Endothelial cell of umbilical vein (primary cell): Measurements from ENCODE around the gene NR2C2. TPM values are rescaled to one million over a fixed set of nuclear protein-coding genes. Genes with fewer than 3 reads are reported as not detected.
"Not testable (repeated sequence)": the region's sequence is repeated elsewhere in the genome, so short reads cannot be mapped to it uniquely, and the experiment has no call there.

ENCODE experiments used
- BruUV-seq: library from RNA; stranded (reverse); fragments of 400-500 nt; replicated peaks from 2 replicates; lab custom pipeline; 2021; lab: Mats Ljungman, UMichigan
- CTCF ChIA-PET: fragments of 300-600, 350-600 bp; sonication (Branson Sonifier 250); formaldehyde crosslinking; loops from one replicate; lab custom pipeline; 2021; ENCODE audit warnings: antibody characterized with exemption, inconsistent platforms; lab: Charles Lee
- POLR2A ChIA-PET: fragments of 300-600, 350-600 bp; sonication (Branson Sonifier 250); formaldehyde crosslinking; loops from one replicate; lab custom pipeline; 2021; ENCODE audit warnings: antibody characterized with exemption, inconsistent platforms; lab: Charles Lee
- DNase-seq: peaks from one replicate; pipeline ENCODE4 v3.0.0-alpha.2; 2011; ENCODE audit warnings: low read depth, low spot score
- FAIRE-seq: peaks from 2 replicates; lab custom pipeline; 2011; peaks lifted over from hg19 to GRCh38; lab: Jason Lieb, UNC
- H2AFZ ChIP-seq: 2 replicates; pipeline ENCODE4 v1.6.0; 2012; ENCODE audit warnings: low read depth, low read length, control low read depth, inconsistent platforms
- H3K27ac ChIP-seq: 2 replicates; pipeline ENCODE4 v1.5.1; 2011; ENCODE audit warnings: low read depth, mild to moderate bottlenecking, control low read depth, low read length, moderate library complexity; ENCODE audit not compliant: insufficient read depth
- H3K27me3 ChIP-seq, 2 experiments: 2 replicates each; pipeline versions ENCODE4 v1.6.0 to v1.6.1; 2011; ENCODE audit warnings: low read length in 2 of 2, mixed read lengths in 1 of 2; ENCODE audit not compliant: control insufficient read depth in 2 of 2, insufficient read depth in 2 of 2
- H3K36me3 ChIP-seq, 2 experiments: 2 replicates in 1 of 2; 3 replicates in 1 of 2; pipeline ENCODE4 v1.5.1; 2011; ENCODE audit warnings: low read length in 2 of 2, mild to moderate bottlenecking in 1 of 2, moderate library complexity in 1 of 2; ENCODE audit not compliant: control insufficient read depth in 2 of 2, insufficient read depth in 2 of 2; ENCODE audit errors: extremely low read depth in 1 of 2
- H3K4me1 ChIP-seq: 3 replicates; pipeline ENCODE4 v1.5.1; 2011; ENCODE audit warnings: mild to moderate bottlenecking, low read length; ENCODE audit not compliant: control insufficient read depth, insufficient read depth; ENCODE audit errors: extremely low read depth
- H3K4me2 ChIP-seq: 2 replicates; pipeline ENCODE4 v1.6.1; 2011; ENCODE audit warnings: low read length, control low read depth, mixed read lengths; ENCODE audit not compliant: insufficient read depth
- H3K4me3 ChIP-seq, 3 experiments: fragments of 200-600 bp in 1 of 3; sonication (generic), shearing (Covaris generic) in 1 of 3; replicated peaks in 1 of 3; 2 replicates each; pipeline ENCODE4 v1.5.1; 2011 to 2016; ENCODE audit warnings: control low read depth in 3 of 3, low read length in 3 of 3, mild to moderate bottlenecking in 2 of 3, inconsistent platforms in 1 of 3, low read depth in 1 of 3, moderate library complexity in 1 of 3; ENCODE audit not compliant: insufficient read depth in 1 of 3
- H3K79me2 ChIP-seq: 2 replicates; pipeline ENCODE4 v1.6.0; 2012; ENCODE audit warnings: low read length, inconsistent platforms; ENCODE audit not compliant: control insufficient read depth, insufficient read depth
- H3K9ac ChIP-seq: replicated peaks from 2 replicates; pipeline ENCODE3; 2011; ENCODE audit warnings: low read length, control low read depth; ENCODE audit not compliant: insufficient read depth; ENCODE audit errors: extremely low read depth
- H3K9me1 ChIP-seq: replicated peaks from 3 replicates; pipeline ENCODE4 v1.6.0; 2011; ENCODE audit warnings: mild to moderate bottlenecking, low read length; ENCODE audit not compliant: control insufficient read depth, insufficient read depth; ENCODE audit errors: extremely low read depth
- H3K9me3 ChIP-seq: replicated peaks from 2 replicates; pipeline ENCODE4 v1.5.1; 2012; ENCODE audit warnings: low read length, inconsistent platforms; ENCODE audit not compliant: control insufficient read depth, insufficient read depth
- H4K20me1 ChIP-seq: replicated peaks from 2 replicates; pipeline ENCODE3; 2011; ENCODE audit warnings: mild to moderate bottlenecking, low read length; ENCODE audit not compliant: control insufficient read depth, insufficient read depth; ENCODE audit errors: extremely low read depth
- EZH2 ChIP-seq: IDR thresholded peaks from 2 replicates; pipeline ENCODE4 v1.6.1; 2012; ENCODE audit warnings: borderline replicate concordance, low read depth, mild to moderate bottlenecking, moderate library complexity, low read length, inconsistent platforms; ENCODE audit not compliant: severe bottlenecking
- FOS ChIP-seq: IDR thresholded peaks from 2 replicates; pipeline ENCODE4 v1.6.1; 2011; ENCODE audit warnings: mild to moderate bottlenecking, low read length, moderate library complexity, borderline replicate concordance; ENCODE audit not compliant: insufficient read depth
- JUN ChIP-seq: IDR thresholded peaks from 2 replicates; pipeline ENCODE4 v1.6.1; 2011; ENCODE audit warnings: borderline replicate concordance, low read depth; ENCODE audit not compliant: insufficient read length, insufficient read depth
- dilution Hi-C: fragments of 300-500 bp; cut with MboI; formaldehyde crosslinking; loops from one replicate; pipeline ENCODE4 v1.15.0; 2019; ENCODE audit warnings: low sequenced_read_pairs; ENCODE audit not compliant: extremely low pct_ligation_motif_present
- intact Hi-C: fragments of 100-400 bp; cut with micrococcal nuclease; formaldehyde crosslinking; loops from one replicate; pipeline ENCODE4 v1.10.0; 2022
- polyA plus RNA-seq, 4 experiments: library from polyadenylated mRNA; depleted of rRNA in 3 of 4; stranded (reverse) in 3 of 4; unstranded in 1 of 4; fragments of >200 nt; gene quantifications; 2 replicates each; pipeline versions ENCODE4 v1.2.1 to v1.2.3, GENCODE V29; 2011 to 2012; ENCODE audit warnings: missing spikeins in 1 of 4
- total RNA-seq: library from RNA; stranded (reverse); gene quantifications from 2 replicates; pipeline ENCODE4 v1.2.3, GENCODE V29; 2021
- TF ChIP-seq, protein P1 (sequence below): IDR thresholded peaks from 2 replicates; pipeline ENCODE4 v1.6.1; 2011; ENCODE audit not compliant: insufficient read depth, insufficient read length

NR2C2 gene
- total and polyA plus RNA-seq, 2 donors (not counting 3 experiments of a cell fraction or from before 2014, with no cell fraction given) = 20.3 to 59.8 TPM

DNA sequence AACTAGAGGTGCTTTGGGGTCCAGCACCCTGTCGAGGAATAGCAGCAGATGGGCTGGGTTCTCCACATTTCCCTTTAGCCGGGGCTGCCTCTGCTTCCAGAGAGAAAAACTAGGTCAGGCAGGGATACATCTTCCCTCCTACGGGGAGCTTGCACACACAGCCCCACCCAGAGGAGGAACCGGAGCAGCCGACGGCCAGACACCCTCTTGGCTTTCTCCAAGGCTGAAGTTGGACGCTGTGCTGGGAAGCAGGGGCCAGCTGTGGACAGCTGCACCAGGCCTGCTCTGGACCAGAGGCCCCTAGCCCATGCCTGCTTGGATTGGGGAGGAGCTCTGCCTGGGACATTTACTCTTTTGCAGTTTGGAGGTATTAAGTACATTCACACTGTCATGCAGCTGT is 44.7 kb upstream of the NR2C2 start:
- FAIRE-seq (no peak), DNase-seq (no peak)
- no peak overlapping the region for H3K27ac ChIP-seq
- H3K4me2 ChIP-seq = no peak overlapping the region
- BruUV-seq = no TSS peak
- no peaks in the 10 kb centered on the region for H3K9me1 ChIP-seq
- no peak overlapping the region for H3K4me3 ChIP-seq
- H2AFZ ChIP-seq = no peak overlapping the region
- H3K79me2 ChIP-seq = no peaks in the 10 kb centered on the region
- ChIA-PET POLR2A (no interaction called here), CTCF (no interaction called here)
- TF ChIP-seq, protein P1, sequence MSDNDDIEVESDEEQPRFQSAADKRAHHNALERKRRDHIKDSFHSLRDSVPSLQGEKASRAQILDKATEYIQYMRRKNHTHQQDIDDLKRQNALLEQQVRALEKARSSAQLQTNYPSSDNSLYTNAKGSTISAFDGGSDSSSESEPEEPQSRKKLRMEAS = no peak
- no peak for TF ChIP-seq FOS
- TF ChIP-seq JUN = no peak
- no peak for TF ChIP-seq EZH2
- no peak overlapping the region for H3K9ac ChIP-seq
- no peaks in the 10 kb centered on the region for H4K20me1 ChIP-seq
- dilution Hi-C loops = no loop called here
- no peaks in the 10 kb centered on the region for H3K27me3 ChIP-seq
- H3K4me1 ChIP-seq = no peaks in the 10 kb centered on the region
- H3K36me3 ChIP-seq = peaks cover 7 to 79% of the 10 kb centered on the region in 2 experiments
- H3K9me3 ChIP-seq = no peaks in the 10 kb centered on the region
- intact Hi-C loops = no loop called here

DNA sequence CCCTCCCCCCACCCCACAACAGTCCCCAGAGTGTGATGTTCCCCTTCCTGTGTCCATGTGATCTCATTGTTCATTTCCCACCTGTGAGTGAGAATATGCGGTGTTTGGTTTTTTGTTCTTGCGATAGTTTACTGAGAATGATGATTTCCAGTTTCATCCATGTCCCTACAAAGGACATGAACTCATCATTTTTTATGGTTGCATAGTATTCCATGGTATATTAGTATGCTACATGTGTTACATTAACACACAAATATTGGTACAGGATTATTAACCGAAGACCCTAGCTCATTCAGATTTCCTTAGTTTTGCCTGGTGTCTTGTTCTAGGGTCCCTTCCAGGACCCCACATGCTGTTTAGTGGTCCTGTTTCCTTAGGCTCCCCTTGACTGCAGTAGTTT is 43.9 kb upstream of the NR2C2 start:
- H3K9me1 ChIP-seq, H3K27me3 ChIP-seq, CTCF ChIA-PET, H3K4me2 ChIP-seq, DNase-seq, FAIRE-seq, H3K9ac ChIP-seq, H3K79me2 ChIP-seq, dilution Hi-C loops, H3K9me3 ChIP-seq, POLR2A ChIA-PET, H3K27ac ChIP-seq, H2AFZ ChIP-seq, H4K20me1 ChIP-seq, BruUV-seq, intact Hi-C loops, H3K4me1 ChIP-seq, H3K4me3 ChIP-seq: not testable (repeated sequence)
- H3K36me3 ChIP-seq = peaks cover 7 to 74% of the 10 kb centered on the region in 2 experiments
